Raji (cell line): Measurements from ENCODE around the gene MYRFL.

Experiments
- POLR2A ChIP-seq: IDR thresholded peaks from 2 replicates; pipeline ENCODE4 v1.6.1; 2011; ENCODE audit warnings: low read depth, low read length, control low read depth; ENCODE audit not compliant: insufficient read depth

Gene MYRFL

DNA sequence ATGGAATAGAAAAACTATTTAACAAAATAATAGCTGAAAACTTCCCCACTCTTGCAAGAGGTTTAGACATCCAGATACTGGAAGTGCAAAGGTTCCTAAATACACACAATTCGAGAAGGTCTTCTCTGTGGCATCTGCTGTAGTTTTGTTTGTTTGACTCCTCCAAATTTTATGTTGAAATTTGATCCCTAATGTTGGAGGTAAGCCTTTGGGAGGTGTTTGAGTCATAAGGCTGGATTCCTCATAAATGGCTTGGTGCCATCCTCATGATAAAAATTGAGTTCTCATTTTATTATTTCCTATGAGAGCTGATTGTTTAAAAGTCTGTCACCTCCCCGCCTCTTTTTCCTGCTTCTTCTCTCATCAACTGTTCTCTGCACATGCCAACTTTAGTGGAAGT is 182.7 kb downstream of the MYRFL start:
- TF ChIP-seq POLR2A, result no peak
